Measurements from ENCODE around the gene TEKTIP1. TPM values are rescaled to one million over a fixed set of nuclear protein-coding genes. Genes with fewer than 3 reads are reported as not detected.
"Not testable (repeated sequence)": the region's sequence is repeated elsewhere in the genome, so short reads cannot be mapped to it uniquely, and the experiment has no call there.

The TEKTIP1 gene
- total RNA-seq, 2 experiments from 2014 or later: 8.3 to 9.4 TPM

- ChIA-PET CTCF (no interaction called here), POLR2A (no interaction called here)
- no peak for DNase-seq
- no peaks in the 10 kb centered on the region for H3K27me3 Mint-ChIP-seq (ENCODE audit: low read depth)
- no peaks in the 10 kb centered on the region for H3K9me3 Mint-ChIP-seq (ENCODE audit: insufficient read depth)
- H3K36me3 Mint-ChIP-seq (ENCODE audit: low read depth): no peaks in the 10 kb centered on the region
- H3K4me1 Mint-ChIP-seq (ENCODE audit: low read depth): no peaks in the 10 kb centered on the region
- no peak overlapping the region for H3K4me3 Mint-ChIP-seq
- ATAC-seq: no peak
- H3K27ac Mint-ChIP-seq: no peak overlapping the region
Observed at GRCh38 chr19:3563709-3564524, 24.9 kb downstream of the TEKTIP1 start.

- Mint-ChIP-seq H3K36me3 (ENCODE audit: low read depth) (no peaks in the 10 kb centered on the region), H3K27ac (no peak overlapping the region), H3K4me3 (no peak overlapping the region), H3K9me3 (ENCODE audit: insufficient read depth) (no peaks in the 10 kb centered on the region), H3K27me3 (ENCODE audit: low read depth) (no peaks in the 10 kb centered on the region), H3K4me1 (ENCODE audit: low read depth) (no peaks in the 10 kb centered on the region)
- ATAC-seq (no peak), DNase-seq (no peak)
- CTCF ChIA-PET: no interaction called here
- POLR2A ChIA-PET: no interaction called here
Observed at GRCh38 chr19:3565139-3565538, 26.2 kb downstream of the TEKTIP1 start.

- DNase-seq; H3K36me3 Mint-ChIP-seq (ENCODE audit: low read depth); ATAC-seq; H3K9me3 Mint-ChIP-seq (ENCODE audit: insufficient read depth); POLR2A ChIA-PET; H3K4me3 Mint-ChIP-seq; H3K27ac Mint-ChIP-seq; H3K27me3 Mint-ChIP-seq (ENCODE audit: low read depth): not testable (repeated sequence)
- CTCF ChIA-PET: interaction anchor here (1.3 kb wide), 1 partner anchor 24 kb away, joined by 6 read pairs; no protein-coding TSS in a partner anchor
- peaks cover 16% of the 10 kb centered on the region for H3K4me1 Mint-ChIP-seq (ENCODE audit: low read depth)
Observed at GRCh38 chr19:3570042-3570441, 31.1 kb downstream of the TEKTIP1 start.

- DNase-seq (no peak), ATAC-seq (no peak)
- POLR2A ChIA-PET: no interaction called here
- Mint-ChIP-seq H3K9me3 (ENCODE audit: insufficient read depth) (no peaks in the 10 kb centered on the region), H3K27me3 (ENCODE audit: low read depth) (no peaks in the 10 kb centered on the region), H3K27ac (no peak overlapping the region), H3K4me1 (ENCODE audit: low read depth) (peaks cover 16% of the 10 kb centered on the region), H3K4me3 (no peak overlapping the region), H3K36me3 (ENCODE audit: low read depth) (peaks cover 6% of the 10 kb centered on the region)
- CTCF ChIA-PET: no interaction called here
Observed at GRCh38 chr19:3570606-3571011, 31.6 kb downstream of the TEKTIP1 start.

DNA sequence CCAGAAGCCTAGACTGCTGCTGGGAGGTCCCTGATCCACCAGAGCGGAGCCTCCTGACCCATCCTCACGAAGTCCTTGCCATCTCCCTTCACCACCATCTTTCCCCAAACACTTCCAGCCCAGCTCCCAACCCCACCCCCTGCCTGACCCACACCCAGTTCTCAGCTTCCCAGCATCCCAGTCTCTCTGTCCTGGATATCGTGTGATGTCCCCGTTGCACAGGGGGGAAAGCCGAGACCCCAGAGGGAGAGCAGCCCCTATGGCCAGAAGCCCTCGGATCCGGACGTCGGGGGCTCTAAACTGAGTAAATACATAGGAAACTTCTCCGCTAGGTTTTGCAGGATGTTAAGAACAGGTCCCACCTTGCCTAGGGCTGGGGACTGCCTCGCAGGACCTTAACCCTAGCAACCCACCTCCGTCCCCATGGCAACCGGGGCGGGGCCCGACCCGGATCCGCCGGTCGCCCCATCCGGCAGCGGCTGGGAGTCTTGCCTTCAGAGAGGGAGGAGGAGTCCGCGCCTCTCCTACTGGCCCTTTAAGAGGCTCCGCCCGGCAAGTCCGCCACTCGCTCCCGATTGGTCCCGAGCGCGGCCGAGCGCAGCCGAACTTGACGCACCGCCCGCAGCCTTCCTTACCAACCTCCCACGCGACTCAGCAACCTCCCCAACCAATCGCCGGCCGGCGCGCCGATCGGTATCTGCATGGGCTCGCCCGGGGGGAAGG, 33.3 kb downstream of the TEKTIP1 start:
- peak; percentile 97 for ATAC-seq
- peak; percentile 100 for DNase-seq
- ChIA-PET POLR2A (no interaction called here), CTCF (interaction anchor here (1.7 kb wide), 1 partner anchor 15 kb away, joined by 4 read pairs; the partner anchor contains the start of gene MFSD12)
- Mint-ChIP-seq H3K9me3 (ENCODE audit: insufficient read depth) (no peaks in the 10 kb centered on the region), H3K4me3 (peak overlapping the region; percentile 76), H3K36me3 (ENCODE audit: low read depth) (peaks cover 9% of the 10 kb centered on the region), H3K27me3 (ENCODE audit: low read depth) (no peaks in the 10 kb centered on the region), H3K27ac (peak overlapping the region; percentile 54), H3K4me1 (ENCODE audit: low read depth) (peaks cover 16% of the 10 kb centered on the region)

GRCh38 chr19:3572855-3573161, 33.8 kb downstream of the TEKTIP1 start, which contains the start of gene HMG20B:
Gene HMG20B (plus strand): TSS chr19:3572944. CDS start chr19:3573310, 366 bp downstream.
- H3K4me1 Mint-ChIP-seq (ENCODE audit: low read depth): peaks cover 16% of the 10 kb centered on the region
- peak within 1 kb of the TSS; percentile 76 for H3K4me3 Mint-ChIP-seq
- DNase-seq (no peak), ATAC-seq (no peak)
- H3K9me3 Mint-ChIP-seq (ENCODE audit: insufficient read depth): no peaks in the 10 kb centered on the region
- no peaks in the 10 kb centered on the region for H3K27me3 Mint-ChIP-seq (ENCODE audit: low read depth)
- H3K27ac Mint-ChIP-seq: peak within 1 kb of the TSS; percentile 64
- POLR2A ChIA-PET: no interaction called here
- peaks cover 9% of the 10 kb centered on the region for H3K36me3 Mint-ChIP-seq (ENCODE audit: low read depth)
- CTCF ChIA-PET: interaction anchor here (1.7 to 1.9 kb wide), 2 partner anchors 16 to 87 kb away, joined by 4 read pairs; partner anchors contain the start of gene MFSD12

DNA sequence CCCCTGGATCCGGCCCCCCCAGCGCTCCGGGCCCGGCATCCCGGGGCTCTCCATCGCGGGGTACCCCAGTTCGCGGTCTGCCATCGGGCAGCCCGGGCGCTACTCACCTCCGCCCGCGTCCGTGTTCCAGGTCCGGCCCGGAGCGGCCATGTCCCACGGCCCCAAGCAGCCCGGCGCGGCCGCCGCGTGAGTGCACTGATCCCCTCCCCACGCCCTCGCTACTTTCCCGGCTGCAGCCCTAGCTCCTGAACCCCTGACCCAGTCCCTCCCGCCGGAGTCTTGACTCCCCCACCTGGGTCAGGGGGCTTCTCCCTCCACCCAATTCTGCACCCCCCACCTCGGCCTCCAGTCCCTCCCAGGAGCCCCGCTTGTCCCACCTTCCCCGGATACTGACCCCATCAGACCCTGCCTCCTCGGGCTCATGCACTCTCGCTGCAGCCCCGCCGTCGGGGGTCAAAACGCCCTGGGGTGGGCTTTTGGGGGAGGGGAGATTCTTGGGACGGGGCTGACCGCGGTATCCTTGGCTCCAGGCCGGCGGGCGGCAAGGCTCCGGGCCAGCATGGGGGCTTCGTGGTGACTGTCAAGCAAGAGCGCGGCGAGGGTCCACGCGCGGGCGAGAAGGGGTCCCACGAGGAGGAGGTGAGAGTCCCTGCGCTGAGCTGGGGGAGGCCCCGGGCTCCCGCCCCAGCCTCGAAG, 34.3 kb downstream of the TEKTIP1 start:
- ATAC-seq: peak; percentile 10
- H3K36me3 Mint-ChIP-seq (ENCODE audit: low read depth): peaks cover 9% of the 10 kb centered on the region

DNA sequence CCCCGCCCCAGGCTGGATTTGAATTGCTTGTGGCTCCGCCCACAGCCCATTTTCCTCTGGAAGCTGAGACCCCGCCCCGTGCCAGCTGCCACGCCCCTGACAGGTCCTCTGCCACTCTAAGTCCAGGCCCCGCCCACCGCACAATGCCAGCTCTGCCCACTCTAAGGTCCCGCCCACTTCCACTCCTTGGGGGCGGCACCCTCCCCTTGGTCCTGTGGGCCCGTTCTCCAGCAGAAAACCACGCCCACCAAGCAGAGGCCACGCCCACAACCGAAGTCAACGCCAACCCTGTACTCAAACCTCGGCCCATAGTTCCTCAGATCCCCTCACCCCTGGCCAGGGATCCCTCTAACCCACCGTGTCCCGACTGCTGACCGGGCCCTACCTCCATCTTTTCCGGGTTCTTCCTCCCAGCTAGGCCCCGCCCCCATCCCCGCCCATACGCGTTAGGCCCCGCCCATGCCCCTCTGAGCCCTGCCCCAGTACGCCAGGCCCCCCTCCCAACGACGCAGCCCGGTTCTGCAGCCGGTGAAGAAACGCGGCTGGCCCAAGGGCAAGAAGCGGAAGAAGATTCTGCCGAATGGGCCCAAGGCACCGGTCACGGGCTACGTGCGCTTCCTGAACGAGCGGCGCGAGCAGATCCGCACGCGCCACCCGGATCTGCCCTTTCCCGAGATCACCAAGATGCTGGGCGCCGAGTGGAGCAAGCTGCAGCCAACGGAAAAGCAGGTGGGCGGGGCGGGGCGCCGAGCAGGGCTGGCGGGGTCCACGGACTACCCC, 35.1 kb downstream of the TEKTIP1 start:
- CTCF ChIA-PET: interaction anchor here (1.0 to 1.9 kb wide), 4 partner anchors 11 to 89 kb away, joined by 3 to 4 read pairs (median 3); partner anchors contain the start of gene GIPC3
- no peaks in the 10 kb centered on the region for H3K9me3 Mint-ChIP-seq (ENCODE audit: insufficient read depth)
- peak; percentile 14 for ATAC-seq
- peak; percentile 93 for DNase-seq
- POLR2A ChIA-PET: interaction anchor here (0.7 kb wide), 2 partner anchors 16 to 952 kb away, joined by 3 to 4 read pairs; no protein-coding TSS in a partner anchor
- H3K4me1 Mint-ChIP-seq (ENCODE audit: low read depth): peaks cover 16% of the 10 kb centered on the region
- peak overlapping the region; percentile 63 for H3K27ac Mint-ChIP-seq
- no peaks in the 10 kb centered on the region for H3K27me3 Mint-ChIP-seq (ENCODE audit: low read depth)
- peak overlapping the region; percentile 76 for H3K4me3 Mint-ChIP-seq
- H3K36me3 Mint-ChIP-seq (ENCODE audit: low read depth): peaks cover 9% of the 10 kb centered on the region

More for the DNA sequence above, 34.3 kb downstream of the TEKTIP1 start:
- H3K4me1 Mint-ChIP-seq (ENCODE audit: low read depth): peaks cover 16% of the 10 kb centered on the region
- CTCF ChIA-PET: interaction anchor here (1.0 to 1.9 kb wide), 3 partner anchors 12 to 88 kb away, joined by 3 to 4 read pairs (median 3); partner anchors contain the start of gene GIPC3
- H3K27me3 Mint-ChIP-seq (ENCODE audit: low read depth): no peaks in the 10 kb centered on the region
- POLR2A ChIA-PET: interaction anchor here (0.7 kb wide), 2 partner anchors 15 to 952 kb away, joined by 3 to 4 read pairs; no protein-coding TSS in a partner anchor
- peak overlapping the region; percentile 64 for H3K27ac Mint-ChIP-seq
- no peaks in the 10 kb centered on the region for H3K9me3 Mint-ChIP-seq (ENCODE audit: insufficient read depth)
- H3K4me3 Mint-ChIP-seq: peak overlapping the region; percentile 76
- no peak for DNase-seq

GRCh38 chr19:3575260-3575741, 36.3 kb downstream of the TEKTIP1 start:
- CTCF ChIA-PET: interaction anchor here (0.6 to 1.6 kb wide), 2 partner anchors 13 to 30 kb away, joined by 3 read pairs; no protein-coding TSS in a partner anchor
- Mint-ChIP-seq H3K9me3 (ENCODE audit: insufficient read depth) (no peaks in the 10 kb centered on the region), H3K27me3 (ENCODE audit: low read depth) (no peaks in the 10 kb centered on the region), H3K4me1 (ENCODE audit: low read depth) (peaks cover 16% of the 10 kb centered on the region), H3K27ac (no peak overlapping the region), H3K4me3 (no peak overlapping the region), H3K36me3 (ENCODE audit: low read depth) (peaks cover 9% of the 10 kb centered on the region)
- peak; percentile 37 for DNase-seq
- POLR2A ChIA-PET: interaction anchor here (1.2 kb wide), 1 partner anchor 29 kb away, joined by 3 read pairs; no protein-coding TSS in a partner anchor
- ATAC-seq: no peak

DNA sequence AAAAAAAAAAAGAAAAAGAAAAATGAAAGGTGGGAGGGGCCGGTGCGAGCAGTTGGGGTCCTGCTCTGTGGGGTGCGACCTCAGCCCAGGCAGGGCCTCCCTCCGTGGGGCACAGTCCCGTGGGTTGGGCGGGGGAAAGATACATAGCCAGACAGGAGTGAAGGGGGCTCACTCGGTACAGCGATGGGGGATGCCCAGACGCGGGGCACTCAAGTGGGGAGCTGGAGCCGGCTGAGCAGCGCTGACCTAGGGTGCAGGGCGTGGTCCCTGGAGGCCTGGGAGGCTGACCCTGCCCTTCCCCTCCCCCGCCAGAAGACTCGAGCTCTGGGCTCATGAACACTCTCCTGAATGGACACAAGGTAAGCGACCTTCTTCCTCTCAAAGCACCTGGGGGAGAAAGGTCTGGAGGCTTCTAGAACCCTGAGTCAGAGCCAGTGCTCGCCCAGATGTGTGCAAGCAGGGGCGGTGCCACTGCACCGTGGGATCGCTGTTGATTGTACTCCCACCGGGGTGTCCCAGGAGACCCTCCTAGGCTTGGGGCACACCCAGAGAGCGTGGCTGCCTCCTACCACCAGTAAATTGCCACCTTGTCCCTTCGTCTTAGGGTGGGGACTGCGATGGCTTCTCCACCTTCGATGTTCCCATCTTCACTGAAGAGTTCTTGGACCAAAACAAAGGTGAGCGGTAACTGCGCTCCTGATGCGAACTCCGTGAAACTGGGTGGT, 37.1 kb downstream of the TEKTIP1 start:
- H3K9me3 Mint-ChIP-seq (ENCODE audit: insufficient read depth): no peaks in the 10 kb centered on the region
- H3K4me3 Mint-ChIP-seq: no peak overlapping the region
- peaks cover 16% of the 10 kb centered on the region for H3K4me1 Mint-ChIP-seq (ENCODE audit: low read depth)
- H3K27ac Mint-ChIP-seq: no peak overlapping the region
- ChIA-PET POLR2A (no interaction called here), CTCF (interaction anchor here (0.6 to 1.6 kb wide), 2 partner anchors 14 to 31 kb away, joined by 3 read pairs; no protein-coding TSS in a partner anchor)
- H3K36me3 Mint-ChIP-seq (ENCODE audit: low read depth): peaks cover 9% of the 10 kb centered on the region
- ATAC-seq (no peak), DNase-seq (no peak)
- no peaks in the 10 kb centered on the region for H3K27me3 Mint-ChIP-seq (ENCODE audit: low read depth)
